Stimulated activated CD4-positive, alpha-beta T cell treated with anti-CD3 and anti-CD28 coated beads, Interleukin-12 subunit alpha, Interleukin-12 subunit beta, amount 100 ng/mL, for 24 hours (primary cell): ENCODE measurements around the gene TMEM253.

Source experiments
- DNase-seq, 2 experiments: peaks; one replicate each; pipeline ENCODE4 v3.0.0-alpha.2; 2020; ENCODE audit warnings: low read depth in 2 of 2

TMEM253 gene

GRCh38 chr14:21100931-21101330 is at the start of gene TMEM253:
TSS of gene TMEM253 (plus strand) at chr14:21101066. CDS start at chr14:21101344, 278 bp downstream.
- no peak for DNase-seq

DNA sequence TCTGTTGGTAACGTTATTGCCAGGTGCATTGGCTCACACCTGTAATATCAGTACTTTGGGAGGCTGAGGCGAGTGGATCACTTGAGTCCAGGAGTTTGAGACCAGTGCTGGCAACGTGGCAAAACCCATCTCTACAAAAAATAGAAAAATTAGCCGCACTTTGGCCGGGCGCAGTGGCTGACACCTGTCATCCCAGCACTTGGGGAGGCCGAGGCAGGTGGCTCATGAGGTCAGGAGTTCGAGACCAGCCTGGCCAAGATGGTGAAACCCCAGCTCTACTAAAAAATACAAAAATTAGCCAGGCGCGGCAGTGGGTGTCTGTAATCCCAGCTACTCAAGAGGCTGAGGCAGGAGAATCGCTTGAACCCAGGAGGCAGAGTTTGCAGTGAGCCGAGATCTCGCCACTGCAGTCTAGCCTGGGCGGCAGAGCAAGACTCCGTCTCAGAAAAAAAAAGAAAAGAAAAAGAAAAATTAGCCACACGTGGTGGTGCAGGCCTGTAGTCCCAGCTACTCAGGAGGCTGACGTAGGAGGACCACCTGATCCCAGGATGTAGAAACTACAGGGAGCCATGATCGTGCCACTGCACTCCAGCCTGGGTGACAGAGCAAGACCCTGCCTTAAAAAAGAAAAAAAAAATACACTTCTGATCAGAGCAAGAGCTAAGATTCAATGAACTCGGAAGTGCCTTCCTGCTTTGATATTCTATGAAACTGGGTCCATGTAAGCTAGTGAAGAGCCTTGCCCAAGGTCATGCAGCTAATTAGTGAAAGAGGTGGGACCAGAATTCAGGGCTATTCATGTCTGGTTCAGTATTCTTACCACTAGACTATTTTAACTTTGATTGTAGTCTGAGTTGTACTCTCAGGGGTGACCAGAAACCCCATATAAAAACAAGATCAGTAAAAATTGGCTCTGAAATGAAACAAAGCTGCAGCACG is 47.4 kb upstream of the TMEM253 start:
- no peak for DNase-seq

- no peak for DNase-seq
These were observed 46.6 kb upstream of the TMEM253 start for GRCh38 chr14:21054123-21054767.

DNA sequence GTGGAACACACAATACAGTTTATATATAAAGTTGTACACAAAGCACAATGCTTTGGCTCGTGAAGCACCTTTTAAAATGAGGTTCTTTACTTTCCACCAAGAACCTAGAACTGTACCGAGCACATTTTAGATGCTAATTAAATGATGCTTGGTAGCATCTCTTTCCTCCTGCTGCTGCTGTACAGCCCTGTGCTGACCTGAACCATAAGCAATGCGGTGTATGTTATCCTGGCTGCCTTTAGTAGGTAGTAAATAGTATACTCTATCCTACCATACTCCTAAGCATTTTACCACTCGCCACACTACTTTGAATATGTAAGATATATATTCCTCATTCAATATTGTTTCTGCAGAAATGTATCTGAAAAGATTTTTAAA is 46.1 kb upstream of the TMEM253 start:
- no peak for DNase-seq

DNA sequence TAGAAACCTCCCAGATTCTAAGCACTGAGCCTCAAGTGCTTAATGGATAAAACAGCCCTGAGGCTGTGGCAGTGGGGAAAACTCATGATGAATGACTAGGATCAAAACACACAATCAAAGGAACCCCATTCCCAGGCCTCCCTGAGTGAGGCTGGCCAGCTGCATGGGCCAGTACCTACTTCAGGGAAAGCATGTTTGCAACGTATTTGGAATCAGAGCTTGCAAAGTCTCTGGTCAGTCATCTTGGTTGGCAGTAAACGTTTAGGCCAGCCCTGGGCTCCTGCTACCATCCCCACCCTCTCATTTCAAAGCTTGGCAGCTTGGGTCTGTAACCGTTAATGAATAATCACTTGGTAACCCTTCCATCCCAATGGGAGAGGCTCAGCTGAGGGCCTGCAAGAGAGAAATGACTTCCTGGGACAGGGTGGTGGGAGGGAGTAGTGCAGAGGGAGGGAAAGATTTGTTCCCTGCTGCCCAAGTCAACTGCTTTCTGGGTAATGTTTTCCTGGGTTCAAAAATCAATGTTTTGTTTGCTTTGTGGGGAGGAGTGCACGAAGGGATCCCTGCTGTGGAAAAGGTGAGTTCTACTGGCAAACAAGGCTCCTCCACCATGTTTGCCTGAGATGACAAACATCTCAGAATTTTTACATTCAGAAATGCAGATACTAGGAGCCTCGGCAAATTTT is 45.3 kb upstream of the TMEM253 start:
- no peak for DNase-seq

GRCh38 chr14:21056520-21057163 is 44.2 kb upstream of the TMEM253 start:
- no peak for DNase-seq

DNA sequence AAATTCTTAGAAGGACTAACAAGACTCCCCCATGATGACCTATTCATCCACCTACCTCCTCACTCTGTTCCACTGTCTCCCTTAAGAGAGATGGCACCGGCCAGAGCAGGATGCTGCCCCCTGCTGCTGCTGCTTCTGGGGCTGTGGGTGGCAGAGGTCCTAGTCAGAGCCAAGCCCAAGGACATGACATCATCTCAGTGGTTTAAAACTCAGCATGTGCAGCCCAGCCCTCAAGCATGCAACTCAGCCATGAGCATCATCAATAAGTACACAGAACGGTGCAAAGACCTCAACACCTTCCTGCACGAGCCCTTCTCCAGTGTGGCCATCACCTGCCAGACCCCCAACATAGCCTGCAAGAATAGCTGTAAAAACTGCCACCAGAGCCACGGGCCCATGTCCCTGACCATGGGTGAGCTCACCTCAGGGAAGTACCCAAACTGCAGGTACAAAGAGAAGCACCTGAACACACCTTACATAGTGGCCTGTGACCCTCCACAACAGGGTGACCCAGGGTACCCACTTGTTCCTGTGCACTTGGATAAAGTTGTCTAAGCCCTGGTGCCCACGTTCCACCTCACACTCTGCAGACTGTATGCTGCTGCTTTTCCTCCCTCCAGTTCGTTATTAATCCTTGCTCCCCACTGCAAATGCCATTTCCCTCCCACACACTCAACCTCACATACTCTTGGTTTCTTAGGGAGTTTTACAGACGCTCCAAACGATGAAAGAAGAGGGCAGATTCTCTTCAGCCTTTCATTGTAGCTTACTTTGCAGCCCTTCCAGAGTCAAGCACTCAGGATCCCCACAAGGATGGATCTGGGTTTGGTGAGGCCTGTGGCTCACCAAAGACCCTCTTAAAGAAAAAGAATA is 42.8 kb upstream of the TMEM253 start, which contains the start of gene RNASE8:
TSS of gene RNASE8 (plus strand) at position 20 of the 873 bp plus-strand sequence. CDS start at position 91, 71 bp downstream.
- no peak for DNase-seq

DNA sequence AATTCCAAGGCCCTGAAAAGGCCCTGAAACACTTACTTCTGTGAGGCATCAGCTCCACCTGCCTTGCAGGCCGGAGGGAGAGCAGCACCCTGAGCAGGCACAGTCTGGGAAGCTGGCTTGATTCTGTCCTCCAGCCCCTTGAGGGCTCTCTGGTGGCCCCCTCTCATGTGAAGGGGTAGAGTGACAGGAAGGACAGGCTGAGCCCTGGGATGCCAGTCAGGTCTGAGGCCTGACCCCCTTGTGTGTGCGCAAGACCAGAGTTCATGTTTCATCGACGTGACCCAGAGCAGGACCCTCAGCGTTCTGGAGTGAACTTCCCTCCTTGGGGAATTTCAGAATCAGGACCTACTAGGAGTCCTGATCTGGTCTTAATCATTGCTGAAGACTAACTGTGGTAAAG is 42.0 kb upstream of the TMEM253 start:
- no peak for DNase-seq

DNA sequence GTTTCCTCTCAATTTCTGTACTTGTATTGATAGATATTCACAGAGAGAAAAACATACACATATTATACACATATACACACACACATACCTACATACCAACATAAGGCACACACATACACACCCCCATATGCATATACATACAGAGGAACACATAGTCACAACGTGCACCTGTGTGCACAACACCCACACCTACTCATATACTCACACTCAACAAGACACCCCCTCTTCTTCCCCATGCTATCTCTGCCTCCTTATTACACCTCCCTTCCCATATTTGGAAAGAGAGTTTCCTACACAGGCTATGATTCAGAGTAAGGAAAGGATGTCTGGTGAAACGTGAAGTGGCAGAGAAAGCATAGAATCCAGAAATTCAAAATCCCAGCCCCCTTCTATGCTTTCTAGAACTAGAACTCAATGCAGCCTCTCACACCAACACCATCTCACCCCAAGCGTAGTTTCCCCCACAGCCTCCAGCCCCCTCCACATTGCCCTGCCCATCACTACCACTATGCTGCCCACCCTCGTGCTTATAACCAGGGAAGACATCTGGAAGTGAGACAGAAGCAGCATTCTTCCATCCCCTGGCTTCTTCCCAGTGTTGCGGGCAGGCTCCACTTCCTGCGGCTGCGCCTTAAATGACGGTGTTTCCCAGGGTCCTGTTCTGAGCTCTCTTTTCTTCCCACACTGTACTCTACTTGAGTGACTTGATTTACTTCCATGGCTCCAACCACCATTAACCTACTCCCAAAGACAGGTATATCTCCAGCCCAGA is 40.8 kb upstream of the TMEM253 start:
- DNase-seq, result no peak

DNA sequence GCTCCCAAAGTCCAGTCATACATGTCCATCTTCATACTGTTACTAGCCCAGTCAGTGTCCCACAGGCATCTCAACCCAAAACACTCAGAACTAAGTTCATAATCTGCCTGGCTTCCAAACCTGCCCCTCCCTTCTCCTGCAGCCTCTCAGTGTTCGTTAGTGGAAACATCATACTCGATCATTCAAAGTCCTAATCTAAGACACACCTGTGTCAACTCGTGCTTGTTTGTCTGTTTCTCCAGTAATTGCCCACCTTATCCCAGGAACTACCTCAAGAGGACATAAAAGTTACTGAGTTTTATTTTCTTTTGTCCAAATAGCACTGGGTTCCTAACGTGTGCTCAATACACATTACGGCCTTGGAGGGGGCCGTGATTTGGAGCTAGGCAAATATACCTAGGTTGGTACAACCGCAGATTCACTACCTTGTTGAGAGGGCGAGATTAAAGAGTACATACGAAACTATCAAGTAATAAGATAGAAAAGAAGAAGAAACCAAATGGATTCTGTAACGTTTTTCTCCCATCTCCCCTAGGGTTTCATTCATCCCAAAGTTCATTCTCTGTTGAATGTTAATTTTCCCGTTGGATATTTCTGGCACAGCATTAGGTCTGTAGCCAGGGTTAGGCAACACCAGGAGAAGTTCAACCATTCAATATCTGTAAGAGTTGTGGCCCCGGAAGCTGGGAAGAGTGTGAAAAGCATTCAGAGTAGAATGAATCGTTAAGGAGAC is 40.1 kb upstream of the TMEM253 start:
- DNase-seq, result no peak

DNA sequence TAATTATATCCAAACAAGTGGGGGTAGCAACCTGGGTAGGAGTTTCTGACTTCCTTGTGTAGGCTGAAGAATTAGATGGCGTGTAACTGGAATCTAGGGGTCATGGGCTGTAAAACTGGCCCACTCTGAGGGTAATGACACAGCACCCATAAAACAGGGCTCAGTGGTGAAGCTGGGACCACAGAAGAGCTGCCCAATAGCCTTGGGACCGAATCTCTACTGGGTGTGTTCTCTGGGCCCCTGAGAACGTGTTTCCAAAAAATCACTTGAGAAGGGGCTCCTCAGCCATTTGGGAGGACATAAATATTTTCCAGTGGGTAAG is 39.6 kb upstream of the TMEM253 start:
- DNase-seq, result no peak

- no peak for DNase-seq
These were observed 37.4 kb upstream of the TMEM253 start for GRCh38 chr14:21063479-21063878.

GRCh38 chr14:21066882-21067502 is 33.9 kb upstream of the TMEM253 start:
- no peak for DNase-seq

DNA sequence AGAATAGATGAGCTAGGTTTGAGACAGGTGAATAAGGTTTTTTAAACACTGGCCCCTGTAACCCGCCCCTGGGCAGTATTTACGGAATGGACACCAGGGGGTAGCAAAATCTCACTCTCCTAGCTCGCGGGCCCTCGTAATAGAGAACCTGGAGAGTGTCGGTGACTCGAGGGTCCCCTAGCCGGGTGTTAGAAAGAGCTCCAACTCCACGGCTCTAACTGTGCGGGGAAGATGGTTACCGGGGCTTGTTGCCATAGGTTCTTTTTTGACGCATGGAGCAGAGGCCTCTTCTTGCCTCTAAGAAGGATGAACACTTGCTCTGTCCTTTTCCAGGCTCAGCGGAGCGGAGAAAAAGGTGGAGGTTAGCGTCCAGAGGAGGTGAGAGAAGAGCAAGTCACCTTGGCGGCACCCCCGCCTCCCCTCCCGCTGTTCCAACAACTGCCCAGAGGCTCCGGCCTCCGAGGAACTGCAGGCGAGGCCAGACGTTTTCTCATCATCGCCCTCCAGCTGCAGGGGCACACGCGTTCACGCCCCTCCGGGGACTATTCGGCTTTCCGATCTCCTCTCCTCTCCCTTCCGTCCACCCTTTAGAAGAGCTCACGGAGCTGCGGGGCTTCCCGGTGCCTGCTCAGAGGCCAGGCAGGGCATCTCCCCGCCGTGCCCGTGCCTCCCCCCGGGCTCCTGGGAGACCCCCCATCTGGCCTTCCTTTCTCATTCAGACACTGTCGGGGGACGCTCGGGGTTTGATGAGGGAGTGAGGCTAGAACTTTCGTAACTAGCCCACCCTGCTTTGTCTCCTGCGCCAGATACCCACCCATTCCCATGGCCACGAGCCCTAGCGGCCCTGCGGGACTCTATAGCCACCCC is 32.1 kb upstream of the TMEM253 start:
- no peak for DNase-seq

GRCh38 chr14:21069388-21070082 is 31.3 kb upstream of the TMEM253 start:
- DNase-seq, result no peak

DNA sequence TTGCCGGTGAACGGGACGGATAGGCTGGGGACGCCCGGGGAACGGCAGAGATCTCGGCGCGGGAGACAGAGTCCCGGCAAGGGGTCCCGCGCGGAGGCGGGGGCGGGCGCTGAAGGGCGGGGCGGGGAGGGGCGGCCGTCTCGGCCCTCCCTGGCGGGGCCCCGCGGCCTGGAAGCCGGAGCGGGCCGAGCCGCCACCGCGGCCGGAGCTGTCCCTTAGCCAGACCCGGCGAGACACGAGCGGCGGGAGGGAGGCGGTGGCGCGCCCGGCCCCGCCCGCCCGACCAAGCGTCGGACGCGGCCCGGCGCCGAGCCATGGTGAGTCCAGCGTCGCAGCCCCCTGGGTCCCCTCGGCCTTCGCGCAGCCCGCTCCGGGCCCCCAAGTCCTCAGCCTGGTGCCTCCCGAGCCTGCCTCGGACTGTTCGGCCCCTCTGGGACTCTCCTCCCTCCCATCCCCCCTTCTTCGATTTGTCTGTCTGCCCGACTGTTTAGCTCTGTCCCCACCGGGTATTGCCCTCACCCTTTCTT is 30.7 kb upstream of the TMEM253 start, which contains the start of gene ARHGEF40:
TSS of gene ARHGEF40 (plus strand) at position 222 of the 527 bp plus-strand sequence. CDS start at position 315, 93 bp downstream.
- DNase-seq, result no peak

DNA sequence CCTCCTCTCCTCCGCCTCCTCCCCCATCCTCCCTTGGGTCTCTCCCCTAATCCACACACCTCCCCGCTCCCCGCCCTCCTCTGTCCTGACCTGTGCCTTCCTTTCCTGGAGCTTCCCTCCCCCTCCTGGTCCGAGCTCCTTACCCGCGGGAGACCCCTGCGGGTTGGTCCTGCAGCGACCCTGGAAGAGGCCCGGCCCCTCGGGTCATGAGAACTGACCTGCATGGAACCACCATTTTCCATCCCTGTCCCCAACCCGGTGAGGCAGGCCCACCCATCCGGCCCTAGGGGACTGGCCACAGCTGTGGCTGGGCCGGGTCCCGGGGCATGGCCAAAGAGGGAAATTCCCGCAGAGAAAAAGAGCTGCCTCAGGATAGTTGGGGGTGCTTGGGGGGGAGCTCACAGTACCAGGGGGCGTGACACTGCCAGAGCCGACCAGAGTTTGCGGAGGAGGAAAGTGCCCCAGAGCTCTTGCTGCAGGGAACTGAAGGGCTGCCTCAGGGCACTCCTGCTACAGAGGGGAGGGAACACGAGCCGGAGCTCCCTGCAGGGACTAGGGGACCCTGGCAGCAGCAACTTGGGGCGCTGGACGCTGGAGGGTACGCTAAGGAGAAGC is 30.1 kb upstream of the TMEM253 start:
- no peak for DNase-seq
